Cardiac muscle cell (in vitro differentiated cells and primary cell): Measurements from ENCODE around the gene HOXB2. TPM values are rescaled to one million over a fixed set of nuclear protein-coding genes. Genes with fewer than 3 reads are reported as not detected.

Experiments used
- DNase-seq, 2 donors: peaks; one replicate each; pipeline versions ENCODE4 v3.0.0 to v3.0.0-alpha.2; 2010 to 2017; ENCODE audit warnings: low read depth in 1 of 2, low spot score in 1 of 2
- H3K27ac ChIP-seq: fragments of 200-600 bp; sonication (generic); 2 replicates; pipeline ENCODE4 v1.5.1; 2016
- H3K27me3 ChIP-seq: fragments of 200-600 bp; sonication (generic); 2 replicates; pipeline ENCODE4 v1.6.0; 2016; ENCODE audit warnings: control low read depth
- H3K36me3 ChIP-seq: fragments of 200-600 bp; sonication (generic); 2 replicates; pipeline ENCODE4 v1.5.1; 2016; ENCODE audit warnings: control low read depth
- H3K4me1 ChIP-seq: fragments of 200-600 bp; sonication (generic); 2 replicates; pipeline ENCODE4 v1.8.1; 2017; ENCODE audit warnings: low read depth, mild to moderate bottlenecking, mixed run types
- H3K4me3 ChIP-seq: fragments of 200-600 bp; sonication (generic); 2 replicates; pipeline ENCODE4 v1.5.1; 2016; ENCODE audit warnings: mild to moderate bottlenecking
- H3K9me3 ChIP-seq: fragments of 200-600 bp; sonication (generic); 2 replicates; pipeline ENCODE4 v1.5.1; 2017; ENCODE audit warnings: low read depth, mild to moderate bottlenecking, control low read depth
- polyA plus RNA-seq: library from polyadenylated mRNA; unstranded; fragments of >200 nt; fragmentation: Nextera tagmentation; extraction: Ambion mirVana; gene quantifications from 2 replicates; pipeline ENCODE4 v1.2.1, GENCODE V29; 2016
- total RNA-seq: library from RNA; depleted of rRNA; stranded (reverse); fragments of >200 nt; gene quantifications from 2 replicates; pipeline ENCODE4 v1.2.3, GENCODE V29; 2016
- TF ChIP-seq, protein P1 (sequence below): IDR thresholded peaks from 2 replicates; pipeline ENCODE4 v1.5.1; 2012; ENCODE audit warnings: low read depth, mild to moderate bottlenecking, low read length

HOXB2 gene
- total and polyA plus RNA-seq, 2 experiments from 2014 or later = 107 to 111 TPM

DNA sequence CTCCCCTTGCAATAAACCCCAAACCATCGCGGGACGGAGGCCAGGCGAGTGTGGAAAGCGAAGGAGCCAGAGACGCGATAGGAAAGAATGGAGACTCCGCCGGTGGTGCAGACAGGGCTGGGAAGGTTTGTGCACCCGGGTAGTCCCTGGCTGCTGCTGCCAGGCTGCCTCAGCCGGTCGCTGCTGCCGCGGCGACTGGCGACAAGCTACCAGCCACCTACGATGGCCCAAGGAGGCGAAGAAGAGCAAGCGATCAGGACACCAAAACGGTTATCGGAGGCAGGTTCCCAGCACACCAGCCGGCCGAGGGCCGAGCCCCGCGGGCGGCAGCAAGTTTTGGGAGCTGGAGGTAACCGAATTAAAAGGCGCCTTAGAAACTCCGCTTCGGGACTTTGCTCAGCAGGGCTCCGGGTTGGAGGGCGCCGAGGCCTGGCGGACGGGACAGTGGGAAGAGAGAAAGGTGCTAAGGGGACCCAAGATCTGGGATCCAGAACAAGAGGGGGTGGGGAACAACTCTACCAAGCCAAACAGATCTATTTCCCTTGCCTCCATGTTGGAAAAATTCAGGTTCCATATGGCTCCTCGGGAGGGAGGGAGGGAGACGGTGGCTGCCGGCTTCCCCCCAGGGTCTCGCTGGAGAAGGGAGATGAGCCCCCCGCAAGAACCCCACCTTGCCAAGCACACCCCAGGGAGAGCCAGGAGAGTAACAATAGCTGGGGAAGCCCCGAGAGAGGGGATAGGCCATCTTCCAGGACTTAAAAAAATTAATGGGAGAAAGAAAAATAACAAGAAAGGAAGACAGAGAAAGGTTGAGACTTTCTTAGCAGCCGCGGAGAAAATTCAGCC lies 9.7 kb upstream of the HOXB2 start:
- H3K4me3 ChIP-seq = peak overlapping the region; percentile 51
- no peaks in the 10 kb centered on the region for H3K36me3 ChIP-seq
- peaks cover 77% of the 10 kb centered on the region for H3K27me3 ChIP-seq
- peak overlapping the region; percentile 91 for H3K27ac ChIP-seq
- no peak for DNase-seq
- H3K4me1 ChIP-seq = peaks cover 73% of the 10 kb centered on the region
- H3K9me3 ChIP-seq = no peaks in the 10 kb centered on the region
- TF ChIP-seq, protein P1, sequence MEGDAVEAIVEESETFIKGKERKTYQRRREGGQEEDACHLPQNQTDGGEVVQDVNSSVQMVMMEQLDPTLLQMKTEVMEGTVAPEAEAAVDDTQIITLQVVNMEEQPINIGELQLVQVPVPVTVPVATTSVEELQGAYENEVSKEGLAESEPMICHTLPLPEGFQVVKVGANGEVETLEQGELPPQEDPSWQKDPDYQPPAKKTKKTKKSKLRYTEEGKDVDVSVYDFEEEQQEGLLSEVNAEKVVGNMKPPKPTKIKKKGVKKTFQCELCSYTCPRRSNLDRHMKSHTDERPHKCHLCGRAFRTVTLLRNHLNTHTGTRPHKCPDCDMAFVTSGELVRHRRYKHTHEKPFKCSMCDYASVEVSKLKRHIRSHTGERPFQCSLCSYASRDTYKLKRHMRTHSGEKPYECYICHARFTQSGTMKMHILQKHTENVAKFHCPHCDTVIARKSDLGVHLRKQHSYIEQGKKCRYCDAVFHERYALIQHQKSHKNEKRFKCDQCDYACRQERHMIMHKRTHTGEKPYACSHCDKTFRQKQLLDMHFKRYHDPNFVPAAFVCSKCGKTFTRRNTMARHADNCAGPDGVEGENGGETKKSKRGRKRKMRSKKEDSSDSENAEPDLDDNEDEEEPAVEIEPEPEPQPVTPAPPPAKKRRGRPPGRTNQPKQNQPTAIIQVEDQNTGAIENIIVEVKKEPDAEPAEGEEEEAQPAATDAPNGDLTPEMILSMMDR = no peak

DNA sequence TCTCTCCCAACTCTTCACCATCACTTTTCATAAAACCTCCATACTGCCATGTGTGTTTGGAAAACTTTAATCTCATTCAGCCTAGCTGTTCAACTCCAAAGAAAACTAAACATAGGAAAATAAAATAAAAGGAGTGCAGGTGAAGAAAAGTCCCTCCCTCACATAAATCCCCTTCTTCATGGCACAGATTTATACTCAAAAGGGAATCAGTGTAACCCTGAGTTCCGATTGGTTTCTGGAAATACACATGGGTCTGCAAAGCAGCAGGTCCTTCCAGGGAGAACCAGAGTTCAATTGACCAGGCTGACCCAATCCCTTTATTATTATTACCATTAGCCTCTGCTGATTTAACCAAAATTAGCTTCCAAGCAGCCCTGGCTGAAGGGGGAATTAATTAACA lies 8.9 kb upstream of the HOXB2 start:
- Histone ChIP-seq H3K27me3 (peaks cover 69% of the 10 kb centered on the region), H3K27ac (peak overlapping the region; percentile 91), H3K9me3 (no peaks in the 10 kb centered on the region), H3K4me1 (peaks cover 73% of the 10 kb centered on the region), H3K36me3 (no peaks in the 10 kb centered on the region), H3K4me3 (peak overlapping the region; percentile 51)
- DNase-seq = no peak
- TF ChIP-seq, protein P1 = no peak

DNA sequence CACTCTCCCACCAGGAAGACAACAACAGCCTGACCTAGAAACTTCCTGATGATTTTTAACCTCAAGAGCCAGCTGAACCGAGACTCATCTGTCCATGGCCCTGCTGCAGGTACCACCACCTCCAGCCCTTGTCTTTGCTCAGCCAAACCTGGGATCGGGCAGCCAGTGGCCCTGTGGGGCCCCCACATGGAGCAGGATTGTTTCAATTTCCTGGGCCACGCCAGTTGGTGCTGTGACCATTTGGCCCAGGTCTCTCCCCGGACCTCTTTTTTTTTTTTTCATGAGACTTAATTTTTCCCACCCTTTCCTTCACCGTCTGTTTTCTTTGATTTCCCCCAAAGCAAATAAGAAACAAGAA lies 8.3 kb upstream of the HOXB2 start:
- no peaks in the 10 kb centered on the region for H3K36me3 ChIP-seq
- no peaks in the 10 kb centered on the region for H3K9me3 ChIP-seq
- TF ChIP-seq, protein P1 = no peak
- H3K4me3 ChIP-seq = peak overlapping the region; percentile 51
- DNase-seq = no peak
- peaks cover 63% of the 10 kb centered on the region for H3K27me3 ChIP-seq
- H3K4me1 ChIP-seq = peaks cover 75% of the 10 kb centered on the region
- H3K27ac ChIP-seq = peak overlapping the region; percentile 91

- Histone ChIP-seq H3K9me3 (no peaks in the 10 kb centered on the region), H3K4me1 (peaks cover 77% of the 10 kb centered on the region), H3K36me3 (no peaks in the 10 kb centered on the region), H3K27ac (peak overlapping the region; percentile 91), H3K27me3 (peaks cover 57% of the 10 kb centered on the region), H3K4me3 (peak overlapping the region; percentile 51)
- DNase-seq = no peak
- TF ChIP-seq, protein P1 = no peak
These were observed 7.7 kb upstream of the HOXB2 start for GRCh38 chr17:48552466-48553189.

- Histone ChIP-seq H3K4me1 (peaks cover 74% of the 10 kb centered on the region), H3K27ac (peak overlapping the region; percentile 65), H3K9me3 (no peaks in the 10 kb centered on the region), H3K4me3 (peak overlapping the region; percentile 51), H3K27me3 (peaks cover 49% of the 10 kb centered on the region), H3K36me3 (no peaks in the 10 kb centered on the region)
- DNase-seq = no peak
- TF ChIP-seq, protein P1 = no peak
These were observed 6.9 kb upstream of the HOXB2 start for GRCh38 chr17:48551596-48552465.
